OCI-LY3 (cell line): ENCODE results near the gene VAT1L.

Experiments used
- EZH2phosphoT487 ChIP-seq: fragments of 200-600 bp; shearing (Covaris generic); IDR thresholded peaks from 2 replicates; pipeline ENCODE4 v1.6.1; 2018; ENCODE audit warnings: antibody characterized with exemption, mixed run types, low read depth
- TF ChIP-seq, protein P1 (sequence below): fragments of 200-600, 300-600 bp; sonication (generic); IDR thresholded peaks from 2 replicates; pipeline ENCODE4 v1.5.1; 2014; ENCODE audit warnings: antibody characterized with exemption, low read length, low read depth

DNA sequence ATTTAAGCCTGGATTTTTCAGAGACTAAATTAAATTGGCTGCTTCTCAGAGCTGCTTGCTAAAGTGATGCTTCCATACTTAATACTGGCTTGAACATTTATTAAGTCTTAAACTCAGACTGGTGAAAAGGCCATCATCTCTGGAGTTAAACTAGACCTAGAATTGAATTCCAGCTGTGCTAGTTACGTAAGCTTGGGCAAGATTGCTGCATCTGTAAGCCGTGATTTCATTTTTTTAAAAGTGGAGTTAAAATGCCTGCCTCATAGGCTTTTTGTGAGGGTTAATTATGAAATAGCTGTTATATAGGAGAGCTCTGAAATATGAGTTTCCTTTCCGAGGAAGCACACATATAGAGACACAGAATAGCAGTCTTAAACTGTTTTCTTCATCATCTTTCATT lies 84.7 kb downstream of the VAT1L start:
- TF ChIP-seq, protein P1, sequence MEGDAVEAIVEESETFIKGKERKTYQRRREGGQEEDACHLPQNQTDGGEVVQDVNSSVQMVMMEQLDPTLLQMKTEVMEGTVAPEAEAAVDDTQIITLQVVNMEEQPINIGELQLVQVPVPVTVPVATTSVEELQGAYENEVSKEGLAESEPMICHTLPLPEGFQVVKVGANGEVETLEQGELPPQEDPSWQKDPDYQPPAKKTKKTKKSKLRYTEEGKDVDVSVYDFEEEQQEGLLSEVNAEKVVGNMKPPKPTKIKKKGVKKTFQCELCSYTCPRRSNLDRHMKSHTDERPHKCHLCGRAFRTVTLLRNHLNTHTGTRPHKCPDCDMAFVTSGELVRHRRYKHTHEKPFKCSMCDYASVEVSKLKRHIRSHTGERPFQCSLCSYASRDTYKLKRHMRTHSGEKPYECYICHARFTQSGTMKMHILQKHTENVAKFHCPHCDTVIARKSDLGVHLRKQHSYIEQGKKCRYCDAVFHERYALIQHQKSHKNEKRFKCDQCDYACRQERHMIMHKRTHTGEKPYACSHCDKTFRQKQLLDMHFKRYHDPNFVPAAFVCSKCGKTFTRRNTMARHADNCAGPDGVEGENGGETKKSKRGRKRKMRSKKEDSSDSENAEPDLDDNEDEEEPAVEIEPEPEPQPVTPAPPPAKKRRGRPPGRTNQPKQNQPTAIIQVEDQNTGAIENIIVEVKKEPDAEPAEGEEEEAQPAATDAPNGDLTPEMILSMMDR: no peak
- no peak for TF ChIP-seq EZH2phosphoT487
